Activated CD8-positive, alpha-beta memory T cell treated with anti-CD3 and anti-CD28 coated beads, Interleukin-2, amount 10 ng/mL, durations not matched to agents 7 days and 5 days (primary cell): ENCODE measurements around the gene VSTM2L. TPM values are rescaled to one million over a fixed set of nuclear protein-coding genes. Genes with fewer than 3 reads are reported as not detected.

Experiments
- ATAC-seq: fragments of 150-1000 bp; cut with Tn5 transposase; one replicate; pipeline ENCODE4 v1.10.0; 2021; ENCODE audit warnings: moderate library complexity
- CTCF ChIA-PET: fragments of 350-600 bp; sonication (Branson Sonifier 250); formaldehyde crosslinking; loops from one replicate; lab custom pipeline; 2021; ENCODE audit warnings: antibody characterized with exemption; lab: Charles Lee
- DNase-seq: peaks from one replicate; pipeline ENCODE4 v3.0.0-alpha.2; 2020
- H3K27ac Mint-ChIP-seq: one replicate; pipeline ENCODE4 v1.8.0; 2021; ENCODE audit warnings: mild to moderate bottlenecking, mixed read lengths
- H3K27me3 Mint-ChIP-seq: one replicate; pipeline ENCODE4 v1.8.0; 2021; ENCODE audit warnings: mixed read lengths
- H3K36me3 Mint-ChIP-seq: one replicate; pipeline ENCODE4 v1.8.0; 2021; ENCODE audit warnings: mild to moderate bottlenecking, mixed read lengths
- H3K4me1 Mint-ChIP-seq: one replicate; pipeline ENCODE4 v1.8.0; 2021; ENCODE audit warnings: mixed read lengths
- H3K4me3 Mint-ChIP-seq: one replicate; pipeline ENCODE4 v1.8.0; 2021; ENCODE audit warnings: mild to moderate bottlenecking, moderate library complexity, mixed read lengths
- H3K9me3 Mint-ChIP-seq: one replicate; pipeline ENCODE4 v1.8.0; 2022; ENCODE audit warnings: low read depth, mixed read lengths
- total RNA-seq, 2 experiments: library from RNA; stranded (reverse); gene quantifications; one replicate each; pipeline ENCODE4 v1.2.3, GENCODE V29; 2021

VSTM2L gene
- total RNA-seq, 2 experiments from 2014 or later: 0.35 TPM; not detected in 1

DNA sequence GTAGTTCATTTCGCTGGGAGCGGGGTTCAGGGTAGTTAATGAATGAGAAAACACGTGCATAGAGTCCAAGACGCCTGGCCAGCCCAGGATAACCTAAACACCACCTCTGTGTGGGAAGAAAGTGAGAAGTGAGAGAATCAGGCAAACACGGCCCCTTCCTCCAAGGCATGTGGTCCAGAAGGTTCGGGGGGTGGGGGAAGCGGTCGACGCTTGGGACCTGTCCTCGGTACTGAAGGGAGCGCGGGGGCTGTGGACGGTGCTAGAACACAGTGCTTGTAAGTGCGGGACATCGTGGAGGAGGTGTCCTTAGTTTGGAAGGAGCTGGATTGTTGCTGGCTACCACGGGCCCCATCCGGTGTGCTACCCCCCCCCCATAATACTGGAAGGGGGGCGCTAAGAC is 1.7 kb upstream of the VSTM2L start:
- no peak for DNase-seq
- H3K9me3 Mint-ChIP-seq: no peaks in the 10 kb centered on the region
- CTCF ChIA-PET: no interaction called here
- peaks cover 51% of the 10 kb centered on the region for H3K27me3 Mint-ChIP-seq
- no peak overlapping the region for H3K4me3 Mint-ChIP-seq
- H3K36me3 Mint-ChIP-seq: peaks cover 1% of the 10 kb centered on the region
- H3K27ac Mint-ChIP-seq: no peak overlapping the region
- H3K4me1 Mint-ChIP-seq: peaks cover 9% of the 10 kb centered on the region
- ATAC-seq: no peak

DNA sequence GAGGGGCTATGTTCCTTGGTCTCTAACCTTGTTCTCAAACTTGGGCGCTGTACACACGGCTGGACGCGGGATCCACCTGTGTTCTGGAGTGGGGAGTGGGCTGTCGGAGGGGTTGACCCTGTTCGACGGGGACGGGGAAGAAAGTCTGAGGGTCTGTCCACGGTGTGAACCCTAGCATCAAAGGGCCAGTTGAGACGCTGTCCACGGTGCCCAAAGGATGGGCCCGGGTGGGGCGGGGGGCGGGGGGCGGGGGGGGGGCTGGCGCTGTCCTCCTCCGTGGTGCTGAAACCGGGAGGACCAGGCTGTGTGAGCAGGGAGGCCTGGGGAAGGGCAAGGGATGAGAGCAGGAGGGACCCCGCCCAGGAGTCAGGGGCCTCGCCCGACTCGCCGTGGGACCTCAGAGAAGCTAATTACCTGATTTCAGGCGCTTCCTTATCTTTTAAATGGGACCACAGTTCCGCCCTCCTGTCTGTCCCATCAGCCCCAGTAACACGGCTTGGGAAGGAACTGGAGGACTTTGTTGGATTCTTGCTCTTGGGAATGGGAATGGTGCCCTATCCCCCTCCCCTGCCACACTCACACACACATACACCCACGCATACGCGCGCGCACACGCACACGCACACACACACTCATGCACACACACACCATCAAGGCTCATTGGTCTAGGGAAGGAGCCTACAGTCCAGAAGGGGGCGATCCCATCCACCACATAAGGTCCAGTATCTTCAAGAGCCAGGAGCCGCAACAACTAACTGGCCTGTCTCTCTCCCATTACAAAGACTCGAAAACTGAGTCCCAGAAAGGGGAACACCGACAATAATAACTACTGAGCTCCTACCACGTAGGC is 1.0 kb upstream of the VSTM2L start:
- no peaks in the 10 kb centered on the region for H3K9me3 Mint-ChIP-seq
- CTCF ChIA-PET: interaction anchor here (1.0 to 1.4 kb wide), 4 partner anchors 13 to 319 kb away, joined by 3 to 8 read pairs (median 5); no protein-coding TSS in a partner anchor
- DNase-seq: peak; percentile 57

DNA sequence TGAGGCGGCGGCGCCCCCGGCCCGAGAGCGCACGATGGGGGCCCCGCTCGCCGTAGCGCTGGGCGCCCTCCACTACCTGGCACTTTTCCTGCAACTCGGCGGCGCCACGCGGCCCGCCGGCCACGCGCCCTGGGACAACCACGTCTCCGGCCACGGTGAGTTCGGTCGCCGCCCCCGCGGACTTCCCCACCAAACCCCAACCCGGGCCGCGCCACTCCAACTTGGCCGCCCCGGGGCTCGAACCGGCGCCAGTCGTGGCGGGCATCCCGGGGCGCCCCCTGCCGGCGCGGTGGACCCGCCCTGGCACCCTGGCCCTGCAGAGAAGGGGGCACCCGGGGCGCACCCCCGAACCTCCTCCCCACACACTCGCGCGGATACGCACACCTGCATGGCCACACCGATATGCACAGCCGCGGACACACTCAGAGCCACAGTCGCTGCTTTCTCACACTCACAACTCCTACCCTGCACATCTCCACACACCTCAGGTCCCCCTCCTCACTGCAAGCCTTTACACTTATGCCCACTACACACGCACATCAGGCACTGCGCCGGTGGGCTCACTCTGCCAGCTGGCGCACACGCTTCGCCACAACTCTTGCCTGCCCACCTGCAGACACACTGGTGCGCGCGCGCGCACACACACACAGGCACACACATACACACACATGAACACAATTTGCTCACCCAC is 535 bp downstream of the VSTM2L start:
- Mint-ChIP-seq H3K4me1 (peaks cover 9% of the 10 kb centered on the region), H3K36me3 (peaks cover 1% of the 10 kb centered on the region), H3K27ac (no peak overlapping the region), H3K27me3 (peaks cover 67% of the 10 kb centered on the region), H3K9me3 (no peaks in the 10 kb centered on the region), H3K4me3 (peak overlapping the region; percentile 13)
- DNase-seq: no peak
- CTCF ChIA-PET: interaction anchor here (1.4 kb wide), 1 partner anchor 11 kb away, joined by 3 read pairs; no protein-coding TSS in a partner anchor
- peak; percentile 12 for ATAC-seq

More for the DNA sequence above, 1.0 kb upstream of the VSTM2L start:
- Mint-ChIP-seq H3K27me3 (peaks cover 57% of the 10 kb centered on the region), H3K4me3 (no peak overlapping the region), H3K36me3 (peaks cover 1% of the 10 kb centered on the region), H3K27ac (no peak overlapping the region), H3K4me1 (peaks cover 9% of the 10 kb centered on the region)
- ATAC-seq: peak; percentile 71

DNA sequence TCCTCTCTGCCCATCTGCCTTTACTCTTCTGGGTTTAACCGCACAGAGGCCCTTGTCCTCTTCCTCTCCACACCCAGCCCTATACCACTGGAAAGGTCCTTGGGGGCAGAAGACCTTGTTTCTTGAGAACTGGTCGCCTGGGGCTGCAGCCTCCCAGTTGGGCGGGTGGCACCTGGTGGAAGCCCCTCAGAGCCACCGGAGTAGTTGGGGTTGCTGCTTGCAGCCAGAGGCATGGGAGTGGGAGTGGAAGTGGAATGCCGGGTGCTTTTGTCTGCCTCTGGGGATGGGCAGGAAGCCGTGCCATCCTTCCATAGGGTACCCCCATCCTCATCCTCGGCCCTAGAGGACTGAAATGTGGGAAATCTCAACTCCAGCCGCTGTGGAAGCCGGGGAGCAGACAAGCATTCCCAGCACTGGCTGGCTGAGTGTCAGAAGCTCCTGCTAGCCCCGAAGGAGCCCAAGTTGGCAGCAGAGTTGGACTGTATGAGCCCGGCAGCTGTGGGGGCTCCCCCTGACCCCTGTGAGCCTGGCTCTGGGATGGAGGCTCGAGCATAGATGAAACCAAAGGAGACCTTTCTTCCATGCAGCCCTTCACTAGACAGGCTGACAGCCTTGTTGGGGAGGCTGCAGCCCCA is 1.2 kb downstream of the VSTM2L start:
- Mint-ChIP-seq H3K4me1 (peaks cover 9% of the 10 kb centered on the region), H3K36me3 (peaks cover 1% of the 10 kb centered on the region), H3K27ac (no peak overlapping the region), H3K9me3 (no peaks in the 10 kb centered on the region), H3K4me3 (peak overlapping the region; percentile 13), H3K27me3 (peaks cover 72% of the 10 kb centered on the region)
- CTCF ChIA-PET: interaction anchor here (0.6 kb wide), 1 partner anchor 148 kb away, joined by 4 read pairs; no protein-coding TSS in a partner anchor
- no peak for ATAC-seq
- no peak for DNase-seq

DNA sequence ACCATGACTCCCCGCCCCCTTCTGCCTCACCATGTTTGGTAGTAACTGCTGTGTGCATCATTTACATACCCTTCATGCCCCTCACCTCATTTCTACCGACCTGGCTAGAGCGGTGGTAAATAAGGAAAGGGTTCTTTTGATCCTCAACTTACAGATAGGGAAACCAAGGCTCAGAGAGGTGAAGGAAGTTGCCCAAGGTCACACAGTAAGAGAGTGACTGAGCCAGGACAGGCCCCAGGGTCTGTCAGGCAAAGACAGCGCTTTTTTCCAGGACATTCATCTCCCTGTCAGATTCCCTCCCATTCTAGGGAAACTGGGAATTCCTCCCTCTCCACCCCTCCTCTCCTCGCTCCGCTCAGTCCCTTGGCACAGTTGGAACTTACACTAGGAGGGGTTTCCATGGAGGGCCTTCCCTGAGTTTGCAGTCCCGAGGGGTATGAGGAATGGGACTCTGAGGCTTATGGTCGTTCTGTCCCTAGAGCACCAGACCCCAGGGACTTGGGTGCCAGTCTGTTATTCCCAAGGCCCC is 2.0 kb downstream of the VSTM2L start:
- no peak for DNase-seq

DNA sequence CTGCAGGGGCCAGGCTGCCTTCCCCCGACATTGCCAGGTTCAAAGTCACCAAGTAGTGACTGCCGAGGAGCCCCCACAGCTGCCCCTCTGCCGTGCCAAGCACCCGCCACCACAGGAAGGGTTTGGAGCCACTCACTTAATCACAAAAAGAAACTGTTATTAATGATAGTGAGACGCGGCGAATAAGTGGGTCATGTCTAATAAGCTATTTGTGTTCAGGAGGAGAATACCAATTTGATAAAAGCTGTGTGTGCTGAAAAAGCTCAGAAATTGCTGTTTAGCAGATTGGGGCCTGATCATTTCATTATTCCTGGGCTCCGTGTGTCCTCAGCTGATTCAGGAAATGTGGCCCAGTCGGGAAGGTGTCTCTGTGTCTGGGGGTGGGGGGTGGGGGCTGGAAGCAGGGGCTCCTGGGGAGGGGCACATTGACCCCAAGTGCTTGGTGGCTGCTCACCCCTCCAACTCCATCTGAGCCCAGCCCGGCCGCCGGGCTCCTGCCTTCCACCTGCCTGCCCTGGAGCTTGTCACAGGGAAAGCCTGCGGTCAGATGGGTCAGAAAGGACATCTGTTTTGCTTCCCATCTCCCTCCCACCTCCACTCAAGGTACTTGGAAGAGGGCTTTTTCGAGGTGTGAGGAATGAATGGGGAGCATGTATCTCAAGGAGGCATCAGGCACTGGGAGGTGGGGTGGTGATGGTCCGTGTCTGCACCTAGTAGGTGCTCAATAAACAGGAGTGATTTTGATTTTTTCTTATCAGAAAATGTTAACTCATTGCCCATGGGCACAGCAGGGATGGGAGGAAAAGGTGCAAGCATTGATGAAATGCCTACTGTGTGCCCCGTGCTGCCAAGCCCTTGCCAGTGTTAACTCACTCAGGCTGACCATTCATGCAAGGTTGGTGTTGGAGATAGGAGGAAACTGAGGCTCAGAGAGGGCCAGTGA is 3.0 kb downstream of the VSTM2L start:
- peaks cover 1% of the 10 kb centered on the region for H3K36me3 Mint-ChIP-seq
- DNase-seq: no peak
- no peak overlapping the region for H3K4me3 Mint-ChIP-seq
- peaks cover 61% of the 10 kb centered on the region for H3K27me3 Mint-ChIP-seq
- H3K4me1 Mint-ChIP-seq: peaks cover 9% of the 10 kb centered on the region
- no peaks in the 10 kb centered on the region for H3K9me3 Mint-ChIP-seq
- CTCF ChIA-PET: no interaction called here
- no peak for ATAC-seq
- no peak overlapping the region for H3K27ac Mint-ChIP-seq

More for the DNA sequence above, 2.0 kb downstream of the VSTM2L start:
- no peak overlapping the region for H3K27ac Mint-ChIP-seq
- H3K9me3 Mint-ChIP-seq: no peaks in the 10 kb centered on the region
- H3K4me1 Mint-ChIP-seq: peaks cover 9% of the 10 kb centered on the region
- peaks cover 1% of the 10 kb centered on the region for H3K36me3 Mint-ChIP-seq
- peaks cover 66% of the 10 kb centered on the region for H3K27me3 Mint-ChIP-seq
- ATAC-seq: no peak
- no peak overlapping the region for H3K4me3 Mint-ChIP-seq
- CTCF ChIA-PET: interaction anchor here (0.6 kb wide), 1 partner anchor 147 kb away, joined by 4 read pairs; no protein-coding TSS in a partner anchor

DNA sequence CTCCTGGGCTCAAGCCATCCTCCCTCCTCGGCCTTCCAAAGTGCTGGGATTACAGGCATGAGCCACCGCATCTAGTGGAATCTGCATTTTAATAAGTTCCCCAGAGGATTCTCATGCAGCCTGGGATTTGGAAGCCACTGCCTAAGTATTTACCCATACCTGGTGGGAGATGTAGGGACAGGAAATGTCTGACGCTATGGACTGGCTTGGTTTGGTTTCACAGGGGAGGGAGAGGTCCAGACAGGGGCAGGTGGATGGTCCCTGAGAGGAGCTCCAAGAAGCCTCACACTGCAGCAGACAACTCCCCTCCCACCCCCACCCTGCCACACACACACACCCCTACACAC is 4.4 kb downstream of the VSTM2L start:
- Mint-ChIP-seq H3K27ac (no peak overlapping the region), H3K36me3 (peaks cover under 1% of the 10 kb centered on the region), H3K27me3 (peaks cover 54% of the 10 kb centered on the region), H3K9me3 (no peaks in the 10 kb centered on the region), H3K4me3 (no peak overlapping the region), H3K4me1 (peaks cover 6% of the 10 kb centered on the region)
- DNase-seq (no peak), ATAC-seq (no peak)
- CTCF ChIA-PET: no interaction called here

DNA sequence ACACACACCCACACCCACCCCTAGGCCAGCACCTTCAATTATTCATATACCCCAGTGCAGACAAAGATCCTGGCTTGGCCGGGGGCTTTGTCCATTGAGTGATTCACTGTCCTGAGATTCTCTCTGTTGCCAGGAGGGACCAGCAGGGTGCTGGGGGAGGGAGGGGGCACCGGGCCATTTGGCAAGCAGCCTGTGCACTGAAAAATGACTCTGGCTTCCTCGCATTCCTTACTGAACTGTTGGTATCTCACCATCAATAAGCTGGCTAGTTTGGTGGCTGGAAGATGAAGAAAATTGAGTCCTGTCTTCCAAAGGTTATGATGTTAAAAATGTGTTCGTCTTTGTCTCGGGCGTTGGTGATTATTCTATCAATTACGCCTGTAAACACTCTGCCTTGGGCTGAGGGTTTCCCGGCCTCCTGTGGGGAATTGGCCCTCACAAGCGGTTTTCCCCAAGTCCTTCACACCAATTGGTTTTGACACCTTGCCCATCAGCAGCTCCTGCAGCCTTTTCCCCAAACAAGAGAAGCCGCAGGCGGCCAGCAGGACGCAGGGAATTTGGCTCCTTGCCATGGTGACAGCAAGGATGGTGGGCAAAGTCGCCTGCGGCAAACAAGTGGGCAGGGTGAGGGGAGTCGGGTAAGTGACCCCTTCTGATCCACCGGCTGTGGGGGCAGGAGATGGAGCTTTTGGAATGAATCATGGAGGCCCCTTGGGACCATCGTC is 4.9 kb downstream of the VSTM2L start:
- Mint-ChIP-seq H3K36me3 (no peaks in the 10 kb centered on the region), H3K4me1 (peaks cover 4% of the 10 kb centered on the region), H3K27ac (no peak overlapping the region), H3K9me3 (no peaks in the 10 kb centered on the region), H3K27me3 (peaks cover 55% of the 10 kb centered on the region), H3K4me3 (no peak overlapping the region)
- CTCF ChIA-PET: interaction anchor here (1.0 kb wide), 1 partner anchor 11 kb away, joined by 5 read pairs; no protein-coding TSS in a partner anchor
- no peak for DNase-seq
- no peak for ATAC-seq

DNA sequence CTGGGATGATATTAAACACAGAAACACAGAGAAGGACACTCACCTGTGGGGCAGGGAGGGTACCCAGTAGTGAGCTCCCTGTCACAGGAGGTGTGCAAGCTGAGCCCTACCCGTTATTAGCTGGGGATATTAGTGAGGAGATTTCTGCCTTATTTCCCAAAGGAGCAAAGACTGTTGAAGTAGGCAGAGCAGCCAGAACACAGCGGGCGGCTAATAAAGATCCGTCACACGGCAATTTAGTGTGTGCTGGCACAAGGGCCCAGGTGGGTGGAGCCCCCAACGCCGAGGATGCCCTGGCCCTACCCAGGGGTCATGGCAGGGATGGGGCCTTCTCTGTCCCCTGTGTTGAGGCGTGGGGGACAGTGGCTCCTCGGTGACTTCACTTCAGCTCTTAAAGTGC is 8.3 kb downstream of the VSTM2L start:
- CTCF ChIA-PET: no interaction called here
- no peak overlapping the region for H3K27ac Mint-ChIP-seq
- H3K36me3 Mint-ChIP-seq: no peaks in the 10 kb centered on the region
- ATAC-seq (no peak), DNase-seq (no peak)
- peaks cover 11% of the 10 kb centered on the region for H3K4me1 Mint-ChIP-seq
- no peak overlapping the region for H3K4me3 Mint-ChIP-seq
- no peaks in the 10 kb centered on the region for H3K9me3 Mint-ChIP-seq
- H3K27me3 Mint-ChIP-seq: peaks cover 35% of the 10 kb centered on the region

DNA sequence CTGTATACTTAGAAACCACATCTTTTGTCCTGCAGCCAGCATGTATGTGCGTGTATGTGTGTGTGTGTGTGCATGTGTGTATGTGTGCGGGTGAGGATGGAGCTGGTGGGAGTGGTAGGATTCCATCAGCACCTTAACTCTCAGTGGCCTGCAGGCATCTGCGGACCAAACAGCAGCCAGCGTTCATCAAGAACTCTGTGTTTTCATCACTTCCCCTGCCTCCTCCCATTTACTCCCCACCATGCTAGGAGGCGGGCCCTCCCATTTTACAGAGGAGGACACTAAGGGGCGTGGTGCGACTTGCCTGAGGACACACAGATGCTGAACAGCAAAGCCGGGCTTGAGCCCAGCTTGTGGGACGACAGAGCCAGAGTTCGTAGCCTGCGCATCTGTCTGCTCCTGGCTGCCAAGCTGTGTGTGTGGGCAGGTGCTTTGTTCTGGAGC is 8.9 kb downstream of the VSTM2L start:
- peak; percentile 44 for DNase-seq
- no peaks in the 10 kb centered on the region for H3K36me3 Mint-ChIP-seq
- no peak overlapping the region for H3K27ac Mint-ChIP-seq
- no peak overlapping the region for H3K4me3 Mint-ChIP-seq
- H3K9me3 Mint-ChIP-seq: no peaks in the 10 kb centered on the region
- CTCF ChIA-PET: no interaction called here
- H3K27me3 Mint-ChIP-seq: peaks cover 31% of the 10 kb centered on the region
- H3K4me1 Mint-ChIP-seq: peaks cover 11% of the 10 kb centered on the region
- ATAC-seq: peak; percentile 54

GRCh38 chr20:37912874-37913273 is 9.9 kb downstream of the VSTM2L start:
- Mint-ChIP-seq H3K36me3 (no peaks in the 10 kb centered on the region), H3K27me3 (peaks cover 28% of the 10 kb centered on the region), H3K4me1 (peaks cover 14% of the 10 kb centered on the region), H3K27ac (no peak overlapping the region), H3K9me3 (no peaks in the 10 kb centered on the region), H3K4me3 (no peak overlapping the region)
- no peak for ATAC-seq
- CTCF ChIA-PET: no interaction called here
- no peak for DNase-seq
